HG03135 (cell line): ENCODE results near the gene BOC.

ENCODE experiments used
- ATAC-seq: cut with Tn5 transposase; IDR thresholded peaks from one replicate; pipeline ENCODE4 v1.9.1; 2021; ENCODE audit warnings: mild to moderate bottlenecking, moderate library complexity; ENCODE audit not compliant: unreplicated experiment

Gene BOC

GRCh38 chr3:113265231-113265630, 53.9 kb downstream of the BOC start:
- no peak for ATAC-seq

DNA sequence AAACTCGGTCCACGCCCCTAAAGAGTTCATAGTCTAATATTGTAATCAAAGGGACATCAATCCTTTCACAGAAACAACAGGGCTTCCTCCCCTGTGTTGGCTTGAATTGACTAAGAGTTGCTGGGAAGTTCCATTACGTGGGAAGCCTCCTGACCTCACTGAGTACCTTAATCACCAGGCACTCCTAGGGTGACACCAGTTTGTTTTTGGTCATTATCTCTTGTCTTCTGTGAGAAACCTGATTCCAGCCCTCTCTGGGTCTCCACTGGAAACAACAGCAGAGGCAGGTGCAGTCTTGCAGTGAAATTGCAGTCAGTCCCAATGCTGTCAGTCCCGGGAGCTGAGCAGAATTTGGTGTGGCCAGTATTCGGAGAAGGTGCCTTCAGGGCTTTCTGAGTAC, 55.4 kb downstream of the BOC start:
- ATAC-seq = no peak

DNA sequence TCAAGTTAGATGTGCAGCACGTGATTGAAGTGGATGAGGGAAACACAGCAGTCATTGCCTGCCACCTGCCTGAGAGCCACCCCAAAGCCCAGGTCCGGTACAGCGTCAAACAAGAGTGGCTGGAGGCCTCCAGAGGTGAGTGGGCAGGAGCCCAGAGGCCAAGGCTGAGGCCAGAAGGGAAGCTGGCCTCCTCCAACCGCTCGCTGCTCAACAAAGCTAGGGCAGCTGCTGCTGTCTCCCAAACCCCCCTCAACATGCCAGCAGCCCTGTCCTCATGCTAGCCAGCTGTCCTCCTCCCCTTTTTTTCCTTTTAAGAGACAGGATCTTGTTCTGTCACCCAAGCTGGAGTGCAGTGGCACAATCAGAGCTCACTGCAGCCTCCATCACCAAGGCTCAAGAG, 57.0 kb downstream of the BOC start:
- ATAC-seq = no peak

- ATAC-seq = no peak
Measured at GRCh38 chr3:113268942-113269341, 57.6 kb downstream of the BOC start.

- no peak for ATAC-seq
Measured at GRCh38 chr3:113269661-113270060, 58.3 kb downstream of the BOC start.

DNA sequence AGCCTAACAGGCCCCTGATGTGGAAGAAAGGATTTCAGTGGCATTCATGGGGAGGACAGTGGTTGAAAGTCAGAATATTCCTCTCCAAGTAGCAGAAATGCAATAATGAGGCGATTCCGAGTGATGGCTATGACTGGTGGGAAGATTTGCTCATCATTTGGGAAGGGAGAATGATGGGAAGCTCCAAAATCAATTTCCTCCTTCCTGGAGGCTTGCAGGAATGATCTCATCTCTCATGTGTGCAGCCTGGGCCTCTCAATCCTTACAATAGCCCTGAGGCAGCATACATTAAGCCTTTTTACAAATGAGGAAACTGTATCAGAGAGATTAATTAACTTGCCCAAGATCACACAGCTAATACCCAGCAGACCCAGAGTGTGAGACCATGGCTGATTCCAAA, 58.7 kb downstream of the BOC start:
- no peak for ATAC-seq

DNA sequence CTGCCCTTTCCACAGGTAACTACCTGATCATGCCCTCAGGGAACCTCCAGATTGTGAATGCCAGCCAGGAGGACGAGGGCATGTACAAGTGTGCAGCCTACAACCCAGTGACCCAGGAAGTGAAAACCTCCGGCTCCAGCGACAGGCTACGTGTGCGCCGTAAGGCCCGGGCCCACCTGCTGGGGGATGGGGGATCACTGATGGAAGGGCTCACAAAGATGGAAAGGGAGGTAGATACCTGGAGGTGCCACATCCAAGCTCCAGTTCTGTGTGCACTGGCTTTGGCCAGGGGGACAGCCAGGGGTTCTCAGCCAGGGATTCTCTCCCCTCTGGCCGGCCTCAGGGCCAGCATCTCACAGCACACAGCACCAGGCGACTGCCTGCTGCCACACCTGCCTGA, 59.4 kb downstream of the BOC start:
- no peak for ATAC-seq

- ATAC-seq = no peak
Measured at GRCh38 chr3:113271189-113271588, 59.8 kb downstream of the BOC start.

- ATAC-seq = no peak
Measured at GRCh38 chr3:113271594-113272384, 60.4 kb downstream of the BOC start.

- no peak for ATAC-seq
Measured at GRCh38 chr3:113272385-113272779, 61.0 kb downstream of the BOC start.

GRCh38 chr3:113273011-113273410, 61.7 kb downstream of the BOC start:
- ATAC-seq = no peak

DNA sequence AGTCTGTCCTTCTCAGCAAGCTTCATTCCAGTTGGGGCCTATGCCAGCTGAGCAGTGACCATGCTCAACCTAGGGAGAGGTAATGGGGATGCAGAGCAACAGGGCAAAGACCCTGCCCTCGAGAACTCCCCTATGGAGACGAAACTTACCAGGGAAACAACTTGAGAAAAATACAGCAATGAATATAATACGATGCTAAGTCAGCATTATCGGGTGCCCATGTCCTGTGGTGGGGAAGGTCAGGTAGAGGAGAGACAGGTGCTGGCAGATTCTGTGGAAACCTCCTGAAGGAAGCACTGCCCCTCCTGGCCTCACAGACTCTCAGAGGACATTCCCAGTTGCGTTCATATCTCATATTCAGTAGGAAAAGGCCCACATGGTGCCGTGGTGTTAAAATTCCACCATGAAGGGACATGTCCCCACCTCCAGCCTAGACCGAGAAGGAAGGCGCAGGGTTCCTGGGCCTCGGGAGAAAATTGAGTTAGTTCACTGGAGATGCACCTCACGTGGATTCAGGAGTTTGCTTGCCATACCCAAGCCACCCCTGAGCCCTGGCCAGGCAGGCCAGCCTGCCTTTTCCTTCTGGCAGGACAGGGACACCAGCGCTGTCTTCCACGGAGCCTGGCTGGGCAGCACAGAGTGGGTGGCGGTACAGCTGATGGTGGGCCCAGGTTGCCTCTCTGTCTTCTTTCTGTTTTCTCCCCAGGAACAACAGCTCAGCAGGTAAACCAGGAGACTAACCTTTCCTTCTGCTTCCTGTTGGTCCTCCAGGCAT, 62.4 kb downstream of the BOC start:
- no peak for ATAC-seq

DNA sequence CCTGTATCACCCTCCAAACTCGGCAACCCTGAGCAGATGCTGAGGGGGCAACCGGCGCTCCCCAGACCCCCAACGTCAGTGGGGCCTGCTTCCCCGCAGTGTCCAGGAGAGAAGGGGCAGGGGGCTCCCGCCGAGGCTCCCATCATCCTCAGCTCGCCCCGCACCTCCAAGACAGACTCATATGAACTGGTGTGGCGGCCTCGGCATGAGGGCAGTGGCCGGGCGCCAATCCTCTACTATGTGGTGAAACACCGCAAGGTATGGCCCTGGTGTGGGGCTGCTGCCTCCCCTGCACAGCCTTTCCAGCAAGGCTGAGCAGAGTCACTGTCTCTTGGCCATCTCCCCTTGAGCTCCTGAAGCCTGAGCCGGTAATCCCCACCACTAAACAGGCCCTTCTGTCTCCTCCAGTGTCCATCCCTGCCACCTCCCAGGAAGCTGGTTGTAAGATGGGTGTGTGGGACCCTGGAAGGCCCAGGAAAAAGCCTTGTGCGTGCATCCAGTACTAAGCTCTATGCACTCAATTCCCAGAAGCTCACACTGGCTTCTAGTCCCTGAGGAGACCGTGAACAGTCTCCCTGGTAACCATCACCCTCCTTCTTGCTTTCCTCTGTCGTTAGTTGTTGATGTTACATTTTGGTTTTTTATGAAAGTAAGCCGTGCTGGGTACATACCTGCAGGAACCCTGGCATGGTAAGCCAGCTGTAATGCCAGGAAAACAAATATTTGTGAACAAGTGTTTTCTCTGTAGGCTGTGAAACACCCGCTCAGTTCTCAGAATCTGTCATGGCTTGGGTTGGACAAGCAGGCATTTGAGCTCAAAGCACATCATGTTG, 63.3 kb downstream of the BOC start:
- ATAC-seq = no peak

GRCh38 chr3:113275258-113275556, 63.9 kb downstream of the BOC start:
- ATAC-seq = no peak

- no peak for ATAC-seq
Measured at GRCh38 chr3:113275583-113275928, 64.2 kb downstream of the BOC start.

DNA sequence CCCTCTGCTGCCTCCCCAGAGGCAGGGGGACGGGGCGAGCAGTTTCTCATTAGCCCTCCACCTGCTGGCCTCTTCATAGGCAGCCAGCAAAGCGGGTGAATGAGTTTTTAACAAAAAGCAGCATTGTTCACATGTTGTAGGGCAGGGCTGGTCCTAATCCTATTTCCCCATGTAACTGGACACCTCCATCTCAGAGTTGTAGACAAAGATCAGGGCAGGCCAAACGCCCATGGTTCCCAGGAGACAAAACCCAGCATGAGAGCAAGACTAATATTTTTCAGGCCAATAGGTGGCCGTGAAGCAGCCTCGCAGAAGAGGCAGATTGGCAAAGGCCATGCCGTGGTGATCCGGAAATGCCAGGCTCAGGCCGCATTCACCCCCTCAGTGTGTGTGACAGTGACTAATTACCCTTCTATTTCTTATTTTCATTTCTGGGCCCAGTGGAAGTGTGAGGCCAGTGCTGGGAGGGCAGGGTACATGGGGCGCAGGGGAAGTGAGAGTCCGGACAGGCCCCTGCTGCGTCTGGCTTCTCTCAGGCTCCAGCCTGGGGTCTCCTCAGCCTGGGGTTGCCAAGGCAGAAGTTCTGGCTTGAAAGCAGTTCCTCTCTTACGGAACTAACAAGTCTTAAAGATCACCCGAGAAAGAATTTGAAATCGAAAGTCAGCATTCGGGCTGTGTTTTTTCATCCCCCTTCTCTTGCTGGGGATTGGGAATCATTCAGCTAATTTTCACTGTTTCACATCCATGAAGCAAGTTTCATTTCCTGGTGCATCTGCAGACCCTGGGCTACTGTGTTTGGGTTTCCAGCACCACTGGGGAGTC, 64.8 kb downstream of the BOC start:
- peak; percentile 67 for ATAC-seq

- no peak for ATAC-seq
Measured at GRCh38 chr3:113276751-113277080, 65.4 kb downstream of the BOC start.

- no peak for ATAC-seq
Measured at GRCh38 chr3:113277414-113277813, 66.1 kb downstream of the BOC start.

DNA sequence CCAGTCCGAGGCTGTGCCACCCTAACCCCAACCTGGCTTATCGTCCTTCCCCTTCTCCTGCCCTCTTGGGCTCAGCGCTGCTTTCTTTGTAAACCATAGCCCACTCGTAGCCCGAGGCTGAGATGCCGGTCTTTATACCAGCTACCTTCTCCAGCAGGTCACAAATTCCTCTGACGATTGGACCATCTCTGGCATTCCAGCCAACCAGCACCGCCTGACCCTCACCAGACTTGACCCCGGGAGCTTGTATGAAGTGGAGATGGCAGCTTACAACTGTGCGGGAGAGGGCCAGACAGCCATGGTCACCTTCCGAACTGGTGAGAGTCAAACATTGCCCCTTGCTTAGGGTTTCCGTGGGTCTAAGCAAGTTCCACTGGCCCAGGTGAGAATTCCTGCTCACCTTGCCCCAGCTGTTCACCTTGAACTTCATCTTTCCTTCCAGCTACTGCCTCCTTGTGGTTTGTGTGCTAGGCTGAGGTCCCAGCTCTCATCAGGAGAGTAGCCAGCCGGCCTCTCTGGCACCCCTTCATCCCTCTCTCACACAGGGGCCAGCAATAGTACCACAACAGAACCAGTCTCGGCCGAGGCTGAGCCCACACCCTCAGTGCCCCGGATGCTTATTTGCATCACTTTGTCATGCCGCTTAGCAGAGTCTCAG, 66.7 kb downstream of the BOC start:
- ATAC-seq = no peak

DNA sequence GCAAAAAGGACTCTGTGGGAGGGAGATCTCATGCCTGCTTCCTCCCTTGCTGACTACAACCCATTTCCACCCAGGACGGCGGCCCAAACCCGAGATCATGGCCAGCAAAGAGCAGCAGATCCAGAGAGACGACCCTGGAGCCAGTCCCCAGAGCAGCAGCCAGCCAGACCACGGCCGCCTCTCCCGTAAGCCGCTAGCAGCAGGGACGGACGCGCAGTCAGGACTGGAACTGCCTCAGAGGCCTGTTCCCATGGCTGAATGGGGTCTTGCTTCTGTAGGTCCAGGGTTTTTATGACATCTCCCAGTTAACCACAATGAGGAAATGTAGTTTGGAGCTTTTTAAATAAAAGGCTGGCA, 67.2 kb downstream of the BOC start:
- ATAC-seq = no peak

DNA sequence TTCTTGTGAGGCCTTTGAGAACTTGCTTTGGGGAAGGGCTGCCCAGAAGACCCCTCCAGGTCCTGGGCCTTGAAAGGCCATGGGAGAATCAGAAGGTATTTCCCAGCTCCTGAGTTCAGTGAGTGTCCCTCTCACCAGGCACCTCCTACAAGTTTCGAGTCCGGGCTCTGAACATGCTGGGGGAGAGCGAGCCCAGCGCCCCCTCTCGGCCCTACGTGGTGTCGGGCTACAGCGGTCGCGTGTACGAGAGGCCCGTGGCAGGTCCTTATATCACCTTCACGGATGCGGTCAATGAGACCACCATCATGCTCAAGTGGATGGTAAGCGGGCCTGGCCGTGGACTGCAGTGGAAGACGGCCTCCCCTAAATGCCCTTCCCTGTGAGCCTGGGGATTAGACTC, 68.3 kb downstream of the BOC start:
- no peak for ATAC-seq
